B cell (primary cell): ENCODE data around the gene EPHB6.

Experiments
- CTCF ChIP-seq: fragments of 200-600 bp; IDR thresholded peaks from one replicate; pipeline ENCODE4 v1.8.0; 2022; ENCODE audit warnings: antibody characterized with exemption, mild to moderate bottlenecking
- EZH2 ChIP-seq: IDR thresholded peaks from 2 replicates; pipeline ENCODE4 v1.6.1; 2012; ENCODE audit warnings: borderline replicate concordance, low read depth, mild to moderate bottlenecking, moderate library complexity, low read length; ENCODE audit not compliant: insufficient read depth, poor library complexity, severe bottlenecking

- no peak for TF ChIP-seq CTCF
- no peak for TF ChIP-seq EZH2
These were observed 62.6 kb downstream of the EPHB6 start for GRCh38 chr7:142917447-142917846.
